ENCODE data around the gene KMT5B.
"Not testable (repeated sequence)": the region's sequence is repeated elsewhere in the genome, so short reads cannot be mapped to it uniquely, and the experiment has no call there.

KMT5B gene

GRCh38 chr11:68213135-68213515 lies at the start of gene KMT5B:
TSS of gene KMT5B (minus strand) at chr11:68213296. CDS start at chr11:68190076, 23,220 bp downstream.
- peak; percentile 21 for DNase-seq (ENCODE audit: low spot score)

GRCh38 chr11:68262544-68262827 lies 49.4 kb upstream of the KMT5B start:
- no peak for DNase-seq (ENCODE audit: low spot score)

GRCh38 chr11:68261749-68262543 lies 48.9 kb upstream of the KMT5B start:
- DNase-seq (ENCODE audit: low spot score), result no peak

GRCh38 chr11:68261006-68261405 lies 47.9 kb upstream of the KMT5B start:
- no peak for DNase-seq (ENCODE audit: low spot score)

- no peak for DNase-seq (ENCODE audit: low spot score)
Observed at GRCh38 chr11:68260484-68260883, 47.4 kb upstream of the KMT5B start.

GRCh38 chr11:68259122-68259959 lies 46.2 kb upstream of the KMT5B start:
- DNase-seq (ENCODE audit: low spot score), result no peak

GRCh38 chr11:68258363-68258765 lies 45.3 kb upstream of the KMT5B start:
- no peak for DNase-seq (ENCODE audit: low spot score)

- DNase-seq (ENCODE audit: low spot score), result peak; percentile 90
Observed at GRCh38 chr11:68257477-68258362, 44.6 kb upstream of the KMT5B start.

GRCh38 chr11:68256331-68256741 lies 43.2 kb upstream of the KMT5B start:
- no peak for DNase-seq (ENCODE audit: low spot score)

- no peak for DNase-seq (ENCODE audit: low spot score)
Observed at GRCh38 chr11:68255526-68255925, 42.4 kb upstream of the KMT5B start.

- DNase-seq (ENCODE audit: low spot score), result no peak
Observed at GRCh38 chr11:68254421-68254820, 41.3 kb upstream of the KMT5B start.

- no peak for DNase-seq (ENCODE audit: low spot score)
Observed at GRCh38 chr11:68251765-68252164, 38.7 kb upstream of the KMT5B start.

- DNase-seq (ENCODE audit: low spot score), result not testable (repeated sequence)
Observed at GRCh38 chr11:68244912-68245311, 31.8 kb upstream of the KMT5B start.

GRCh38 chr11:68243847-68244246 lies 30.8 kb upstream of the KMT5B start:
- not testable (repeated sequence) for DNase-seq (ENCODE audit: low spot score)

- DNase-seq (ENCODE audit: low spot score), result no peak
Observed at GRCh38 chr11:68242616-68243015, 29.5 kb upstream of the KMT5B start.

GRCh38 chr11:68231621-68232020 lies 18.5 kb upstream of the KMT5B start:
- DNase-seq (ENCODE audit: low spot score), result no peak

- no peak for DNase-seq (ENCODE audit: low spot score)
Observed at GRCh38 chr11:68229601-68230000, 16.5 kb upstream of the KMT5B start.

- no peak for DNase-seq (ENCODE audit: low spot score)
Observed at GRCh38 chr11:68226421-68226820, 13.3 kb upstream of the KMT5B start.

- DNase-seq (ENCODE audit: low spot score), result no peak
Observed at GRCh38 chr11:68224606-68225005, 11.5 kb upstream of the KMT5B start.

- no peak for DNase-seq (ENCODE audit: low spot score)
Observed at GRCh38 chr11:68223275-68223674, 10.2 kb upstream of the KMT5B start.

- no peak for DNase-seq (ENCODE audit: low spot score)
Observed at GRCh38 chr11:68221406-68221805, 8.3 kb upstream of the KMT5B start.

- DNase-seq (ENCODE audit: low spot score), result no peak
Observed at GRCh38 chr11:68216171-68216938, 3.3 kb upstream of the KMT5B start.
